ENCODE data around the gene PLCB2. TPM values are rescaled to one million over a fixed set of nuclear protein-coding genes. Genes with fewer than 3 reads are reported as not detected.

Gene PLCB2
- total RNA-seq, 1 donor from 2014 or later: 26.9 TPM

Other genes with a start within 250 kb of the PLCB2 start
- gene BMF, start 199.1 kb downstream of the PLCB2 start, total RNA-seq: 8.3 TPM
- 1.9 TPM for gene BUB1B, start 146.9 kb downstream of the PLCB2 start, total RNA-seq
- gene PAK6, start 68.9 kb downstream of the PLCB2 start, total RNA-seq: 29.5 TPM
- not detected for gene ANKRD63, start 24.9 kb downstream of the PLCB2 start, total RNA-seq
- 26.2 TPM for gene INAFM2, start 15.8 kb upstream of the PLCB2 start, total RNA-seq
- 56.5 TPM for gene CCDC9B, start 33.0 kb upstream of the PLCB2 start, total RNA-seq
- gene PHGR1, start 43.1 kb upstream of the PLCB2 start, total RNA-seq: not detected
- gene DISP2, start 50.3 kb upstream of the PLCB2 start, total RNA-seq: 0.60 TPM
- 8.7 TPM for gene KNSTRN, start 74.8 kb upstream of the PLCB2 start, total RNA-seq
- gene IVD, start 97.9 kb upstream of the PLCB2 start, total RNA-seq: 109 TPM
- 29.0 TPM for gene BAHD1, start 133.0 kb upstream of the PLCB2 start, total RNA-seq
- 18.0 TPM for gene CHST14, start 163.0 kb upstream of the PLCB2 start, total RNA-seq

Data from ureter (tissue), 1 donor.